ENCODE results near the gene B3GNT9. TPM values are rescaled to one million over a fixed set of nuclear protein-coding genes. Genes with fewer than 3 reads are reported as not detected.

B3GNT9 gene
- total and polyA plus RNA-seq, 7 donors, result 0.46 to 18.8 (median 8.7) TPM

DNA sequence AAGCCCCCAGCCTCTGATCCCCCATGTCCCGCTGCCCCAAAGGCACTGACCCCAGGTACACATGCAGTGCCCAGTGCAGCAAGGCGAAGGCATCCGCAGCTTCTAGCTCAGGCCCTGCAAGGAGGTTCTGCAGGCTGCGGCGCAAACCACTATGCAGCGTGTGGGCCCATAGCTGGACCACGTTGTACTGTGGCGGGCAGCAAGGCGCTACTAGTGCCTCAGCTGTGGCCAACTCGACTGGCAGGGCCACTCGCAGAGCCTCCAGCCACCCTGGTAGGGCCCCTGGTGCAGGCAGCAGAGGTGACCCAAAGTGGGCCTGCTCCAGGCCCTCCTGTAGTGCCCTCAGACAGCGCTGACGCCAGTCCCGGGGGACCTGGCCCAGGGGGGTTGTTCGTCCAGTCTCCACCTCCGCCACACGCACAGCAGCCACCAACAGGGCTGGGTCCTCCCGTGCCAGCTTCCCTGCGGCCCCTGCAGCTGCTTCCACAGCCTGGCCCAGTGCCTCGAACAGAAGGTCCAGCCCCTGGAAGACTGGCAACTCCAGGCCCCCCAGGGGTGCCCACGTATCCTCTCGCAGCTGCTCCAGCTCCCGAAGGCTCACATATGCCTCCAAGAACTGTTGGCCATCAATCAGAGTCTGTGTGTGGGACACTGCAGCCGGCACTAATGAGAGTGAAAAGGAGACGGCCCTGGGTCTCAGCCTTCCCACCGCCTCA, 36.5 kb upstream of the B3GNT9 start:
- no peak for DNase-seq
- Histone ChIP-seq H3K27me3 (no peaks in the 10 kb centered on the region), H3K4me3 (no peak overlapping the region), H3K27ac (no peak overlapping the region), H3K9me3 (no peaks in the 10 kb centered on the region), H3K36me3 (no peaks in the 10 kb centered on the region), H3K4me1 (peaks cover 0 to 35% (median 33%) of the 10 kb centered on the region in 4 donors)
- TF ChIP-seq POLR2AphosphoS5 (IDR thresholded peaks at IDR 0.05) (no peak), POLR2A (IDR thresholded peaks at IDR 0.05) (no peak), EP300 (IDR thresholded peaks at IDR 0.05) (no peak), CTCF (IDR thresholded peaks at IDR 0.05) (no peak)
- intact Hi-C loops (cut with DNase I), result no loop called here
- 89 to 92% methylated on average over 26 of the region's 26 CpGs for WGBS, 2 donors

GRCh38 chr16:67186550-67186950, 35.8 kb upstream of the B3GNT9 start:
- Histone ChIP-seq H3K36me3 (no peaks in the 10 kb centered on the region), H3K27me3 (no peaks in the 10 kb centered on the region), H3K9me3 (no peaks in the 10 kb centered on the region), H3K4me3 (no peak overlapping the region), H3K27ac (no peak overlapping the region), H3K4me1 (peaks cover 0 to 35% (median 32%) of the 10 kb centered on the region in 4 donors)
- intact Hi-C loops (cut with DNase I), result no loop called here
- TF ChIP-seq EP300 (IDR thresholded peaks at IDR 0.05), result no peak
- no peak for TF ChIP-seq CTCF (IDR thresholded peaks at IDR 0.05)
- TF ChIP-seq POLR2A (IDR thresholded peaks at IDR 0.05), result no peak
- DNase-seq, result no peak
- 72 to 80% methylated on average over 5 of the region's 5 CpGs for WGBS, 2 donors

DNA sequence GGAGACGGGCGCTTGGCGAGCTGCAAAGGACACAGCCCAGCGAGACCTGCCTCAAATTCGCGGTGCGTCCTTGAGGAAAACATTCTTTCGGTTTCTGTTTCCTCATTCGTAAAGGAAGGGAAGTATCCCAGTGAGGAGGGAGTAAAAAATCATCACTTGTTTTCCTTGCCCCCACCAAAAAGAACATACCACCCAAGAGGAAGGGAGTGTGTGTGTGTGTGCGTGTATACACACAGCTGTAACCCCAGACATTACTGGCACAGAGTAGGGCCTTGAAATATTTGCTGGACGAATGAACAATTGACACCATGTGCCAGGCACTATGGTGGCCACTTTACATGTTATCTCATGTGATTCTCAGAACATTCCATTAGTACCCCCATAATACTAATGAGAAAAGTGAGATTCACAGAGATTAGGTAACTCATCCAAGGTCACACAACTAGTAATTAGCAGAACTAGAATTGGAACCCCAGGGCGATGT, 34.9 kb upstream of the B3GNT9 start:
- H3K36me3 ChIP-seq, result no peaks in the 10 kb centered on the region
- no peaks in the 10 kb centered on the region for H3K9me3 ChIP-seq
- TF ChIP-seq CTCF (IDR thresholded peaks at IDR 0.05), result peak in 1 of 4 experiments; percentile 4
- no peak for TF ChIP-seq POLR2AphosphoS5 (IDR thresholded peaks at IDR 0.05)
- DNase-seq, result no peak
- no peak overlapping the region for H3K27ac ChIP-seq
- WGBS, 2 donors, result 8 to 11% methylated on average over 12 of the region's 12 CpGs
- H3K27me3 ChIP-seq, result no peaks in the 10 kb centered on the region
- peaks cover 0 to 38% (median 31%) of the 10 kb centered on the region in 4 donors for H3K4me1 ChIP-seq
- H3K4me3 ChIP-seq, result peak overlapping the region in 2 of 4 donors; percentile 2 to 73
- intact Hi-C loops (cut with DNase I), result loop anchor here (1.0 kb wide), 2 partner anchors 30 to 207 kb away; no protein-coding TSS in a partner anchor

DNA sequence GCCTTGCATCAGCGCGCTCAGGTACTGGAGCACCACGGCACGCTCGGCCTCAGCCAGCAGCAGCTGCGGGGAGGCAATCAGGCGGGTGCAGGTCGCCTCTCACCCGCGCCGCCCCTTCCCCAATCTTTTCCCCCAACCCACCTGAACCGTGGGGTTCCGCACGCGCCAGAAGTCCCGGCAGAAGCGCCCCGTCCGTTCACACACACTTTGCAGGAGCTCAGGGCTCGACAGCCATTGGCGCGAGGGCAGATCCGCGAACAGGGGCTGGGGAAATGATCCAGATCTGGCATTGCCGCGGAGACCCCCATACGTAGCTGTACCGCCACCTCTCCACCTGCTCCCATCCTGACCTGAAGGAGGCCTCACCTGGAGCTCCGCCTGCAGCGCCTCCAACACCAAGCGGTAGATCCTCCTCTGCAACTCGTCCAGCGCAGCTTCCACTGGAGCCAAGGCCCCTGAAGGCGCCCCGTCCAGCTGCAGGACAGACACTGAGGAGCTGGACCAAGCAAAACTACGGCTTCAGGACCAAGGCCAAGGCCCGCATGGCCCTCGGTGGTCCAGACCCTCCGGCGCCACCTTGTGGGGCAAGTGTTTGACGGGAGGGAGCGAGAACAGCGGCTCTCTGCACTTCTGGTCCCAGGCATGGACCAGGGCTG, 34.3 kb upstream of the B3GNT9 start:
- no peak for TF ChIP-seq POLR2A (IDR thresholded peaks at IDR 0.05)
- peak; percentile 76 to 85 (median 82) for TF ChIP-seq CTCF (IDR thresholded peaks at IDR 0.05)
- TF ChIP-seq POLR2AphosphoS5 (IDR thresholded peaks at IDR 0.05), result peak in 2 of 4 donors; percentile 56 to 65
- TF ChIP-seq EP300 (IDR thresholded peaks at IDR 0.05), result no peak
- no peaks in the 10 kb centered on the region for H3K9me3 ChIP-seq
- H3K36me3 ChIP-seq, result no peaks in the 10 kb centered on the region
- H3K27me3 ChIP-seq, result no peaks in the 10 kb centered on the region
- H3K4me1 ChIP-seq, result peaks cover 0 to 38% (median 31%) of the 10 kb centered on the region in 4 donors
- peak overlapping the region in 3 of 4 donors; percentile 68 to 79 (median 73) for H3K4me3 ChIP-seq
- peak overlapping the region; percentile 91 to 96 (median 94) for H3K27ac ChIP-seq
- peak; percentile 96 for DNase-seq
- 14 to 15% methylated on average over 43 of the region's 43 CpGs for WGBS, 2 donors
- intact Hi-C loops (cut with DNase I), result loop anchor here (1.0 kb wide), 2 partner anchors 30 to 207 kb away; no protein-coding TSS in a partner anchor
